ENCODE measurements around the gene RBCK1. TPM values are rescaled to one million over a fixed set of nuclear protein-coding genes. Genes with fewer than 3 reads are reported as not detected.

The RBCK1 gene
- polyA plus RNA-seq, 1 experiment, result 57.4 TPM

GRCh38 chr20:419556-420165 lies 11.6 kb downstream of the RBCK1 start:
- CTCF ChIA-PET, result no interaction called here

GRCh38 chr20:420166-420620 lies 12.1 kb downstream of the RBCK1 start:
- TF ChIP-seq CTCF (IDR thresholded peaks at IDR 0.05; ENCODE audit: low read depth, low read length), result no peak
- ChIA-PET CTCF (no interaction called here), POLR2A (no interaction called here)
- no peak overlapping the region for H3K27ac ChIP-seq (ENCODE audit: low read depth, low read length)
- DNase-seq (ENCODE audit: low read depth, low spot score), result no peak
- H3K9me3 ChIP-seq (ENCODE audit: control insufficient read depth, insufficient read depth, low read length), result no peaks in the 10 kb centered on the region
- no peaks in the 10 kb centered on the region for H3K27me3 ChIP-seq (ENCODE audit: control insufficient read depth, insufficient read depth, low read length)
- no peak overlapping the region for H3K4me3 ChIP-seq (ENCODE audit: low read depth, low read length)

More at GRCh38 chr20:419556-420165, 11.6 kb downstream of the RBCK1 start:
- Histone ChIP-seq H3K4me3 (ENCODE audit: low read depth, low read length) (no peak overlapping the region), H3K27ac (ENCODE audit: low read depth, low read length) (no peak overlapping the region), H3K27me3 (ENCODE audit: control insufficient read depth, insufficient read depth, low read length) (no peaks in the 10 kb centered on the region), H3K9me3 (ENCODE audit: control insufficient read depth, insufficient read depth, low read length) (no peaks in the 10 kb centered on the region)
- POLR2A ChIA-PET, result no interaction called here
- TF ChIP-seq CTCF (IDR thresholded peaks at IDR 0.05; ENCODE audit: low read depth, low read length), result no peak
- no peak for DNase-seq (ENCODE audit: low read depth, low spot score)

GRCh38 chr20:420721-421574 lies 12.8 kb downstream of the RBCK1 start:
- ChIA-PET CTCF (no interaction called here), POLR2A (no interaction called here)
- DNase-seq (ENCODE audit: low read depth, low spot score), result no peak
- Histone ChIP-seq H3K9me3 (ENCODE audit: control insufficient read depth, insufficient read depth, low read length) (no peaks in the 10 kb centered on the region), H3K27me3 (ENCODE audit: control insufficient read depth, insufficient read depth, low read length) (no peaks in the 10 kb centered on the region), H3K27ac (ENCODE audit: low read depth, low read length) (no peak overlapping the region), H3K4me3 (ENCODE audit: low read depth, low read length) (no peak overlapping the region)
- TF ChIP-seq CTCF (IDR thresholded peaks at IDR 0.05; ENCODE audit: low read depth, low read length), result no peak

- CTCF ChIA-PET, result interaction anchor here (0.8 to 1.8 kb wide), 3 partner anchors 10 to 91 kb away, joined by 3 to 6 read pairs (median 4); no protein-coding TSS in a partner anchor
- no peak overlapping the region for H3K27ac ChIP-seq (ENCODE audit: low read depth, low read length)
- DNase-seq (ENCODE audit: low read depth, low spot score), result no peak
- no peak for TF ChIP-seq CTCF (IDR thresholded peaks at IDR 0.05; ENCODE audit: low read depth, low read length)
- H3K4me3 ChIP-seq (ENCODE audit: low read depth, low read length), result no peak overlapping the region
- POLR2A ChIA-PET, result no interaction called here
- no peaks in the 10 kb centered on the region for H3K27me3 ChIP-seq (ENCODE audit: control insufficient read depth, insufficient read depth, low read length)
- no peaks in the 10 kb centered on the region for H3K9me3 ChIP-seq (ENCODE audit: control insufficient read depth, insufficient read depth, low read length)
Observed at GRCh38 chr20:421685-422250, 13.7 kb downstream of the RBCK1 start.
